Endothelial cell of umbilical vein (primary cell): ENCODE data around the gene TIGD1. TPM values are rescaled to one million over a fixed set of nuclear protein-coding genes. Genes with fewer than 3 reads are reported as not detected.

ENCODE experiments used
- BruUV-seq: library from RNA; stranded (reverse); fragments of 400-500 nt; replicated peaks from 2 replicates; lab custom pipeline; 2021; lab: Mats Ljungman, UMichigan
- CTCF ChIA-PET: fragments of 300-600, 350-600 bp; sonication (Branson Sonifier 250); formaldehyde crosslinking; loops from one replicate; lab custom pipeline; 2021; ENCODE audit warnings: antibody characterized with exemption, inconsistent platforms; lab: Charles Lee
- POLR2A ChIA-PET: fragments of 300-600, 350-600 bp; sonication (Branson Sonifier 250); formaldehyde crosslinking; loops from one replicate; lab custom pipeline; 2021; ENCODE audit warnings: antibody characterized with exemption, inconsistent platforms; lab: Charles Lee
- DNase-seq: peaks from one replicate; pipeline ENCODE4 v3.0.0-alpha.2; 2011; ENCODE audit warnings: low read depth, low spot score
- FAIRE-seq: peaks from 2 replicates; lab custom pipeline; 2011; peaks lifted over from hg19 to GRCh38; lab: Jason Lieb, UNC
- H2AFZ ChIP-seq: 2 replicates; pipeline ENCODE4 v1.6.0; 2012; ENCODE audit warnings: low read depth, low read length, control low read depth, inconsistent platforms
- H3K27ac ChIP-seq: 2 replicates; pipeline ENCODE4 v1.5.1; 2011; ENCODE audit warnings: low read depth, mild to moderate bottlenecking, control low read depth, low read length, moderate library complexity; ENCODE audit not compliant: insufficient read depth
- H3K27me3 ChIP-seq, 2 experiments: 2 replicates each; pipeline versions ENCODE4 v1.6.0 to v1.6.1; 2011; ENCODE audit warnings: low read length in 2 of 2, mixed read lengths in 1 of 2; ENCODE audit not compliant: control insufficient read depth in 2 of 2, insufficient read depth in 2 of 2
- H3K36me3 ChIP-seq, 2 experiments: 2 replicates in 1 of 2; 3 replicates in 1 of 2; pipeline ENCODE4 v1.5.1; 2011; ENCODE audit warnings: low read length in 2 of 2, mild to moderate bottlenecking in 1 of 2, moderate library complexity in 1 of 2; ENCODE audit not compliant: control insufficient read depth in 2 of 2, insufficient read depth in 2 of 2; ENCODE audit errors: extremely low read depth in 1 of 2
- H3K4me1 ChIP-seq: 3 replicates; pipeline ENCODE4 v1.5.1; 2011; ENCODE audit warnings: mild to moderate bottlenecking, low read length; ENCODE audit not compliant: control insufficient read depth, insufficient read depth; ENCODE audit errors: extremely low read depth
- H3K4me2 ChIP-seq: 2 replicates; pipeline ENCODE4 v1.6.1; 2011; ENCODE audit warnings: low read length, control low read depth, mixed read lengths; ENCODE audit not compliant: insufficient read depth
- H3K4me3 ChIP-seq, 3 experiments: fragments of 200-600 bp in 1 of 3; sonication (generic), shearing (Covaris generic) in 1 of 3; replicated peaks in 1 of 3; 2 replicates each; pipeline ENCODE4 v1.5.1; 2011 to 2016; ENCODE audit warnings: control low read depth in 3 of 3, low read length in 3 of 3, mild to moderate bottlenecking in 2 of 3, inconsistent platforms in 1 of 3, low read depth in 1 of 3, moderate library complexity in 1 of 3; ENCODE audit not compliant: insufficient read depth in 1 of 3
- H3K79me2 ChIP-seq: 2 replicates; pipeline ENCODE4 v1.6.0; 2012; ENCODE audit warnings: low read length, inconsistent platforms; ENCODE audit not compliant: control insufficient read depth, insufficient read depth
- H3K9ac ChIP-seq: replicated peaks from 2 replicates; pipeline ENCODE3; 2011; ENCODE audit warnings: low read length, control low read depth; ENCODE audit not compliant: insufficient read depth; ENCODE audit errors: extremely low read depth
- H3K9me1 ChIP-seq: replicated peaks from 3 replicates; pipeline ENCODE4 v1.6.0; 2011; ENCODE audit warnings: mild to moderate bottlenecking, low read length; ENCODE audit not compliant: control insufficient read depth, insufficient read depth; ENCODE audit errors: extremely low read depth
- H3K9me3 ChIP-seq: replicated peaks from 2 replicates; pipeline ENCODE4 v1.5.1; 2012; ENCODE audit warnings: low read length, inconsistent platforms; ENCODE audit not compliant: control insufficient read depth, insufficient read depth
- H4K20me1 ChIP-seq: replicated peaks from 2 replicates; pipeline ENCODE3; 2011; ENCODE audit warnings: mild to moderate bottlenecking, low read length; ENCODE audit not compliant: control insufficient read depth, insufficient read depth; ENCODE audit errors: extremely low read depth
- CTCF ChIP-seq, 2 donors: IDR thresholded peaks; 1 replicate in 1 of 2; 2 replicates in 1 of 2; pipeline ENCODE4 v1.5.1; 2011; ENCODE audit warnings: low read length in 2 of 2, mild to moderate bottlenecking in 2 of 2, moderate library complexity in 2 of 2, control low read depth in 1 of 2, inconsistent platforms in 1 of 2, low read depth in 1 of 2; ENCODE audit not compliant: insufficient read depth in 1 of 2; ENCODE audit errors: extremely low read depth in 1 of 2
- EZH2 ChIP-seq: IDR thresholded peaks from 2 replicates; pipeline ENCODE4 v1.6.1; 2012; ENCODE audit warnings: borderline replicate concordance, low read depth, mild to moderate bottlenecking, moderate library complexity, low read length, inconsistent platforms; ENCODE audit not compliant: severe bottlenecking
- FOS ChIP-seq: IDR thresholded peaks from 2 replicates; pipeline ENCODE4 v1.6.1; 2011; ENCODE audit warnings: mild to moderate bottlenecking, low read length, moderate library complexity, borderline replicate concordance; ENCODE audit not compliant: insufficient read depth
- GATA2 ChIP-seq: IDR thresholded peaks from 2 replicates; pipeline ENCODE4 v1.7.0; 2011; ENCODE audit warnings: low read depth, mild to moderate bottlenecking, moderate library complexity, mixed read lengths, low read length; ENCODE audit not compliant: insufficient read length, insufficient read depth
- JUN ChIP-seq: IDR thresholded peaks from 2 replicates; pipeline ENCODE4 v1.6.1; 2011; ENCODE audit warnings: borderline replicate concordance, low read depth; ENCODE audit not compliant: insufficient read length, insufficient read depth
- MAX ChIP-seq: IDR thresholded peaks from 2 replicates; pipeline ENCODE4 v1.6.1; 2011; ENCODE audit not compliant: insufficient read depth, insufficient read length
- MYC ChIP-seq: IDR thresholded peaks from one replicate; pipeline ENCODE4 v1.6.1; 2011; ENCODE audit warnings: mild to moderate bottlenecking, low read depth, low read length
- POLR2A ChIP-seq: IDR thresholded peaks from 2 replicates; pipeline ENCODE4 v1.6.1; 2012; ENCODE audit warnings: low read depth, mild to moderate bottlenecking, control low read depth, low read length
- POLR2AphosphoS5 ChIP-seq: IDR thresholded peaks from 2 replicates; pipeline ENCODE4 v1.6.1; 2012; ENCODE audit warnings: low read depth, mild to moderate bottlenecking, control low read depth, low read length, moderate library complexity; ENCODE audit not compliant: insufficient read depth
- dilution Hi-C: fragments of 300-500 bp; cut with MboI; formaldehyde crosslinking; loops from one replicate; pipeline ENCODE4 v1.15.0; 2019; ENCODE audit warnings: low sequenced_read_pairs; ENCODE audit not compliant: extremely low pct_ligation_motif_present
- intact Hi-C: fragments of 100-400 bp; cut with micrococcal nuclease; formaldehyde crosslinking; loops from one replicate; pipeline ENCODE4 v1.10.0; 2022
- polyA plus RNA-seq, 4 experiments: library from polyadenylated mRNA; depleted of rRNA in 3 of 4; stranded (reverse) in 3 of 4; unstranded in 1 of 4; fragments of >200 nt; gene quantifications; 2 replicates each; pipeline versions ENCODE4 v1.2.1 to v1.2.3, GENCODE V29; 2011 to 2012; ENCODE audit warnings: missing spikeins in 1 of 4
- total RNA-seq: library from RNA; stranded (reverse); gene quantifications from 2 replicates; pipeline ENCODE4 v1.2.3, GENCODE V29; 2021

The TIGD1 gene
- total and polyA plus RNA-seq, 2 donors (not counting 3 experiments of a cell fraction or from before 2014, with no cell fraction given): 1.6 to 3.3 TPM

- H3K27ac ChIP-seq: no peak overlapping the region
- no peak for DNase-seq
- H3K79me2 ChIP-seq: no peaks in the 10 kb centered on the region
- no peak overlapping the region for H3K9ac ChIP-seq
- no peak for TF ChIP-seq MAX
- TF ChIP-seq FOS: no peak
- TF ChIP-seq JUN: no peak
- TF ChIP-seq GATA2: no peak
- TF ChIP-seq MYC: no peak
- TF ChIP-seq POLR2A: no peak
- no peak for TF ChIP-seq EZH2
- no peak for TF ChIP-seq POLR2AphosphoS5
- no peak for TF ChIP-seq CTCF (IDR thresholded peaks at IDR 0.05; ENCODE audit: extremely low read depth in 1 of 2, insufficient read depth in 1 of 2, low read depth in 1 of 2, low read length in 2 of 2)
- no peak overlapping the region for H2AFZ ChIP-seq
- ChIA-PET POLR2A (no interaction called here), CTCF (no interaction called here)
- no peaks in the 10 kb centered on the region for H3K27me3 ChIP-seq
- peaks cover 13 to 35% of the 10 kb centered on the region in 2 experiments for H3K36me3 ChIP-seq
- intact Hi-C loops: no loop called here
- dilution Hi-C loops: no loop called here
- H3K4me1 ChIP-seq: no peaks in the 10 kb centered on the region
- no peak overlapping the region for H3K4me2 ChIP-seq
- no peak overlapping the region for H3K4me3 ChIP-seq
- BruUV-seq: no TSS peak
- H4K20me1 ChIP-seq: no peaks in the 10 kb centered on the region
- no peaks in the 10 kb centered on the region for H3K9me3 ChIP-seq
- FAIRE-seq: no peak
- no peaks in the 10 kb centered on the region for H3K9me1 ChIP-seq
These were observed 22.7 kb upstream of the TIGD1 start for GRCh38 chr2:232573042-232573441.
